ENCODE measurements around the gene TFAP2A. TPM values are rescaled to one million over a fixed set of nuclear protein-coding genes. Genes with fewer than 3 reads are reported as not detected.

The TFAP2A gene
- total RNA-seq, 1 experiment from 2014 or later = 0.42 TPM

GRCh38 chr6:10420546-10421157 lies 5.8 kb upstream of the TFAP2A start:
- Mint-ChIP-seq H3K9me3 (no peaks in the 10 kb centered on the region), H3K4me3 (peak overlapping the region; percentile 68), H3K4me1 (peaks cover 76% of the 10 kb centered on the region), H3K27ac (no peak overlapping the region), H3K36me3 (no peaks in the 10 kb centered on the region), H3K27me3 (ENCODE audit: low read depth) (peaks cover 100% of the 10 kb centered on the region)
- TF ChIP-seq GTF2I (CRISPR knock-in tag; conservative IDR thresholded peaks at IDR 0.05) = no peak
- TF ChIP-seq FOXJ3 (CRISPR knock-in tag; IDR thresholded peaks at IDR 0.05; ENCODE audit: borderline replicate concordance) = no peak
- TF ChIP-seq GRHL2 (CRISPR knock-in tag; IDR thresholded peaks at IDR 0.05; ENCODE audit: insufficient replicate concordance, severe bottlenecking) = no peak
- no peak for TF ChIP-seq ZNF671 (CRISPR knock-in tag; IDR thresholded peaks at IDR 0.05)
- no peak for TF ChIP-seq ZNF425 (CRISPR knock-in tag; conservative IDR thresholded peaks at IDR 0.05)
- no peak for TF ChIP-seq OVOL2 (CRISPR knock-in tag; IDR thresholded peaks at IDR 0.05; ENCODE audit: borderline replicate concordance)
- TF ChIP-seq, protein P1, sequence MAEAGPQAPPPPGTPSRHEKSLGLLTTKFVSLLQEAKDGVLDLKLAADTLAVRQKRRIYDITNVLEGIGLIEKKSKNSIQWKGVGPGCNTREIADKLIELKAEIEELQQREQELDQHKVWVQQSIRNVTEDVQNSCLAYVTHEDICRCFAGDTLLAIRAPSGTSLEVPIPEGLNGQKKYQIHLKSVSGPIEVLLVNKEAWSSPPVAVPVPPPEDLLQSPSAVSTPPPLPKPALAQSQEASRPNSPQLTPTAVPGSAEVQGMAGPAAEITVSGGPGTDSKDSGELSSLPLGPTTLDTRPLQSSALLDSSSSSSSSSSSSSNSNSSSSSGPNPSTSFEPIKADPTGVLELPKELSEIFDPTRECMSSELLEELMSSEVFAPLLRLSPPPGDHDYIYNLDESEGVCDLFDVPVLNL (CRISPR knock-in tag; IDR thresholded peaks at IDR 0.05; ENCODE audit: borderline replicate concordance, low read depth) = no peak
- TF ChIP-seq ZNF512 (CRISPR knock-in tag; IDR thresholded peaks at IDR 0.05; ENCODE audit: borderline replicate concordance) = no peak
- TF ChIP-seq ZBTB21 (CRISPR knock-in tag; IDR thresholded peaks at IDR 0.05; ENCODE audit: borderline replicate concordance) = no peak
- no peak for TF ChIP-seq CBFB (CRISPR knock-in tag; IDR thresholded peaks at IDR 0.05; ENCODE audit: low read depth)
- no peak for TF ChIP-seq NR2C2 (CRISPR knock-in tag; IDR thresholded peaks at IDR 0.05)
- TF ChIP-seq MAX (CRISPR knock-in tag; IDR thresholded peaks at IDR 0.05) = no peak
- TF ChIP-seq, protein P2, sequence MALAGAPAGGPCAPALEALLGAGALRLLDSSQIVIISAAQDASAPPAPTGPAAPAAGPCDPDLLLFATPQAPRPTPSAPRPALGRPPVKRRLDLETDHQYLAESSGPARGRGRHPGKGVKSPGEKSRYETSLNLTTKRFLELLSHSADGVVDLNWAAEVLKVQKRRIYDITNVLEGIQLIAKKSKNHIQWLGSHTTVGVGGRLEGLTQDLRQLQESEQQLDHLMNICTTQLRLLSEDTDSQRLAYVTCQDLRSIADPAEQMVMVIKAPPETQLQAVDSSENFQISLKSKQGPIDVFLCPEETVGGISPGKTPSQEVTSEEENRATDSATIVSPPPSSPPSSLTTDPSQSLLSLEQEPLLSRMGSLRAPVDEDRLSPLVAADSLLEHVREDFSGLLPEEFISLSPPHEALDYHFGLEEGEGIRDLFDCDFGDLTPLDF (CRISPR knock-in tag; IDR thresholded peaks at IDR 0.05) = no peak
- TF ChIP-seq SP1 (CRISPR knock-in tag; conservative IDR thresholded peaks at IDR 0.05) = no peak
- TF ChIP-seq NFE2L1 (CRISPR knock-in tag; IDR thresholded peaks at IDR 0.05) = no peak
- TF ChIP-seq CREM (CRISPR knock-in tag; IDR thresholded peaks at IDR 0.05) = no peak
- ChIA-PET CTCF (interaction anchor here (0.8 to 5.9 kb wide), 21 partner anchors 7 to 466 kb away, joined by 3 to 54 read pairs (median 7); partner anchors contain the start of gene TFAP2A), POLR2A (interaction anchor here (1.3 kb wide), 1 partner anchor 16 kb away, joined by 5 read pairs; no protein-coding TSS in a partner anchor)
- ATAC-seq (no peak), DNase-seq (ENCODE audit: low spot score) (no peak)

DNA sequence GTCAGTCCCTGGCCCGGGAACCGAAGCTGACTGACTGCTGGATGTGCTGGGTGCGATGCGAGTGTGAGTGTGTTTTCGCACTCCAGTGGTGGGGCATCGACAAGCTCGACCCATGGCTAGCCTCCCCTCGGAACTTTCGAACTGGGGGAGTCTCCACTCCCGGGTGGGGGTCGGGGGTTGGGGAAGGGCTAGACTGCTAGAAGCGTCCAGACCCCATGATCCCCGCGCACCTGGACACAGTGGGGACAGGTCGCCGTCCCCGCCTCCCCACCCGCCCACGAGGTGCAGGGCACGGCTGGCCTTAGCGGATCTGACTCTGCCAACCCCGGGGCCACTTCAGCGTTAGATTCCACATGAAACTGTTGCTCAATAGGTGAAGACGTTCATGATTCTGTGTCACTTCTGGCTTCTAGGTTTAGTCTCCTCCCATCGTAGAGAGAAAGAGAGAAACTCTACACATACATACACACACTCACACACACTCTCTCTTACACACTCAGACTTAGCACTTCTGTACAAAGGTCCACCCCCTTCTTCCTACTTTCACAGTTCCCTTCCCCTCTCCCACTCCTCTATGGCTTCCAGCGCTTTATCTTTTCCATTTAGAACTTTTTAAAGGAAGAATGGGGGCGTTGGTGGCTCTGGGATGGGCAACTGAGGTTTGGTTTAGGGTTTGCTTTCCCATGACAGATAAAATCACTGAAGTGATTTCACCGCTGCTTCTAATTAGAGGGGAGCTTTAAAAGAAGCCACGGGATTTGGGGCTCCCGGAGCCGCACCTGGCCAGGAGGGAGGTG lies 5.1 kb upstream of the TFAP2A start:
- ChIA-PET CTCF (interaction anchor here (0.6 to 4.6 kb wide), 10 partner anchors 10 to 709 kb away, joined by 3 to 34 read pairs (median 6); no protein-coding TSS in a partner anchor), POLR2A (interaction anchor here (0.8 to 1.4 kb wide), 3 partner anchors 10 to 28 kb away, joined by 3 to 4 read pairs (median 3); no protein-coding TSS in a partner anchor)
- Mint-ChIP-seq H3K4me1 (peaks cover 75% of the 10 kb centered on the region), H3K36me3 (no peaks in the 10 kb centered on the region), H3K4me3 (peak overlapping the region; percentile 68), H3K9me3 (no peaks in the 10 kb centered on the region), H3K27ac (no peak overlapping the region), H3K27me3 (ENCODE audit: low read depth) (peaks cover 100% of the 10 kb centered on the region)
- TF ChIP-seq GTF2I (CRISPR knock-in tag; conservative IDR thresholded peaks at IDR 0.05) = no peak
- TF ChIP-seq ZBTB43 (CRISPR knock-in tag; IDR thresholded peaks at IDR 0.05) = peak; percentile 22; the same call in 1 of the 2 replicates
- no peak for TF ChIP-seq ZNF423 (CRISPR knock-in tag; IDR thresholded peaks at IDR 0.05)
- no peak for DNase-seq (ENCODE audit: low spot score)
- ATAC-seq = no peak

Measured in WTC11 (cell line).